B cell (primary cell): Measurements from ENCODE around the gene ZDHHC14. TPM values are rescaled to one million over a fixed set of nuclear protein-coding genes. Genes with fewer than 3 reads are reported as not detected.
A peak's percentile ranks its signal among the peaks of the same experiment; 100 is the strongest.

Experiments
- ATAC-seq: fragments of 200-7000 bp; cut with Tn5 transposase; one replicate; pipeline ENCODE4 v1.10.0; 2021; ENCODE audit warnings: low read depth, mild to moderate bottlenecking, moderate number of reproducible peaks, moderate library complexity
- CTCF ChIA-PET: fragments of 350-600 bp; sonication (Branson Sonifier 250); formaldehyde crosslinking; loops from one replicate; lab custom pipeline; 2021; ENCODE audit warnings: antibody characterized with exemption, inconsistent platforms; lab: Charles Lee
- POLR2A ChIA-PET: fragments of 350-600 bp; sonication (Branson Sonifier 250); formaldehyde crosslinking; loops from one replicate; lab custom pipeline; 2021; ENCODE audit warnings: antibody characterized with exemption; lab: Charles Lee
- DNase-seq: peaks from one replicate; pipeline ENCODE4 v3.0.0; 2013
- H2AFZ ChIP-seq: 2 replicates; pipeline ENCODE4 v1.6.1; 2012; ENCODE audit warnings: mild to moderate bottlenecking, low read depth, low read length; ENCODE audit not compliant: insufficient read depth, poor library complexity, severe bottlenecking
- H3K27ac ChIP-seq, 2 donors: 1 replicate in 1 of 2; 2 replicates in 1 of 2; pipeline ENCODE4 v1.5.1; 2012 to 2013; ENCODE audit warnings: low read length in 2 of 2, mild to moderate bottlenecking in 2 of 2, moderate library complexity in 1 of 2
- H3K27me3 ChIP-seq, 4 experiments: fragments of 200-600 bp in 1 of 4; sonication (generic) in 1 of 4; replicated peaks in 1 of 4; 1 replicate in 2 of 4; 2 replicates in 2 of 4; pipeline versions ENCODE4 v1.6.1 to v1.7.0; 2013 to 2016; ENCODE audit warnings: low read length in 3 of 4, mild to moderate bottlenecking in 2 of 4, mixed read lengths in 1 of 4, moderate library complexity in 1 of 4; ENCODE audit not compliant: insufficient read depth in 4 of 4, control insufficient read depth in 3 of 4; ENCODE audit errors: control extremely low read depth in 1 of 4
- H3K36me3 ChIP-seq, 2 experiments: replicated peaks in 1 of 2; 1 replicate in 1 of 2; 2 replicates in 1 of 2; pipeline versions ENCODE4 v1.6.1 to v1.7.1; 2013; ENCODE audit warnings: low read length in 1 of 2; ENCODE audit not compliant: insufficient read depth in 2 of 2, control insufficient read depth in 1 of 2; ENCODE audit errors: control extremely low read depth in 1 of 2, extremely low read depth in 1 of 2
- H3K4me1 ChIP-seq, 2 donors: fragments of 200-600 bp in 1 of 2; sonication (generic) in 1 of 2; 1 replicate in 1 of 2; 2 replicates in 1 of 2; pipeline versions ENCODE4 v1.5.1 to v1.6.1; 2013 to 2017; ENCODE audit warnings: low read length in 2 of 2; ENCODE audit not compliant: control insufficient read depth in 2 of 2, insufficient read depth in 2 of 2
- H3K4me2 ChIP-seq: replicated peaks from 2 replicates; pipeline ENCODE3; 2012; ENCODE audit warnings: mild to moderate bottlenecking, low read depth, low read length; ENCODE audit not compliant: poor library complexity, severe bottlenecking
- H3K4me3 ChIP-seq, 5 experiments: fragments of 200-600 bp in 1 of 5; sonication (generic) in 1 of 5; 1 replicate in 3 of 5; 2 replicates in 2 of 5; pipeline versions ENCODE4 v1.5.1 to v1.7.0; 2011 to 2016; ENCODE audit warnings: low read length in 4 of 5, mild to moderate bottlenecking in 4 of 5, low read depth in 2 of 5, control low read depth in 1 of 5, moderate library complexity in 1 of 5; ENCODE audit not compliant: insufficient read depth in 1 of 5; ENCODE audit errors: control extremely low read depth in 1 of 5, extremely low read depth in 1 of 5
- H3K79me2 ChIP-seq: fragments of 200-600 bp; sonication (generic); one replicate; pipeline ENCODE4 v1.6.0; 2016; ENCODE audit warnings: low read length; ENCODE audit not compliant: control insufficient read depth, insufficient read depth
- H3K9ac ChIP-seq: fragments of 200-600 bp; sonication (generic); 2 replicates; pipeline ENCODE4 v1.6.1; 2017; ENCODE audit warnings: mild to moderate bottlenecking, low read length, moderate library complexity
- H3K9me3 ChIP-seq, 3 donors: one replicate each; pipeline versions ENCODE4 v1.6.1 to v1.7.1; 2013; ENCODE audit warnings: low read length in 2 of 3; ENCODE audit not compliant: control insufficient read depth in 2 of 3, insufficient read depth in 1 of 3; ENCODE audit errors: control extremely low read depth in 1 of 3
- H4K20me1 ChIP-seq: 2 replicates; pipeline ENCODE4 v1.6.0; 2012; ENCODE audit warnings: mild to moderate bottlenecking, low read length; ENCODE audit not compliant: insufficient read depth, control insufficient read depth, poor library complexity, severe bottlenecking
- H3K27ac Mint-ChIP-seq: one replicate; pipeline ENCODE4 v1.8.0; 2021; ENCODE audit warnings: mixed read lengths
- H3K27me3 Mint-ChIP-seq: one replicate; pipeline ENCODE4 v1.8.0; 2021; ENCODE audit warnings: mixed read lengths
- H3K4me1 Mint-ChIP-seq: one replicate; pipeline ENCODE4 v1.8.0; 2021; ENCODE audit warnings: mixed read lengths
- H3K4me3 Mint-ChIP-seq: one replicate; pipeline ENCODE4 v1.8.0; 2021; ENCODE audit warnings: mixed read lengths
- H3K9me3 Mint-ChIP-seq: one replicate; pipeline ENCODE4 v1.8.0; 2022; ENCODE audit warnings: mixed read lengths; ENCODE audit not compliant: insufficient read depth
- EZH2 ChIP-seq: IDR thresholded peaks from 2 replicates; pipeline ENCODE4 v1.6.1; 2012; ENCODE audit warnings: borderline replicate concordance, low read depth, mild to moderate bottlenecking, moderate library complexity, low read length; ENCODE audit not compliant: insufficient read depth, poor library complexity, severe bottlenecking
- WGBS: methylation state at CpG from one replicate; pipeline ENCODE4 v1.1.5; 2013; ENCODE audit warnings: missing lambda C conversion rate; ENCODE audit not compliant: insufficient coverage; 5-methylcytosine and 5-hydroxymethylcytosine counted together
- intact Hi-C: fragments of 100-400 bp; cut with micrococcal nuclease; formaldehyde crosslinking; loops from one replicate; pipeline ENCODE4 v1.10.0; 2022
- polyA plus RNA-seq: library from polyadenylated mRNA; depleted of rRNA; stranded (reverse); fragments of >200 nt; gene quantifications from 2 replicates; pipeline ENCODE4 v1.2.3, GENCODE V29; 2012
- total RNA-seq, 2 donors: library from RNA; stranded (reverse); fragments of 120-200 nt in 1 of 2; gene quantifications; 1 replicate in 1 of 2; 2 replicates in 1 of 2; pipeline versions ENCODE4 v1.2.3 to v1.2.4, GENCODE V29; 2013 to 2022
- TF ChIP-seq, protein P1 (sequence below): fragments of 200-600 bp; IDR thresholded peaks from one replicate; pipeline ENCODE4 v1.8.0; 2022; ENCODE audit warnings: antibody characterized with exemption, mild to moderate bottlenecking

ZDHHC14 gene
- total and polyA plus RNA-seq, 2 donors (not counting 1 experiment from before 2014, with no cell fraction given): 8.8 to 50.4 TPM

- no peaks in the 10 kb centered on the region for H3K9me3 Mint-ChIP-seq
- intact Hi-C loops: no loop called here
- peak overlapping the region; percentile 1 for H3K4me3 Mint-ChIP-seq
- H3K27me3 Mint-ChIP-seq: no peaks in the 10 kb centered on the region
- no peaks in the 10 kb centered on the region for H4K20me1 ChIP-seq
- H3K79me2 ChIP-seq: peaks cover 6% of the 10 kb centered on the region
- H3K27ac ChIP-seq: no peak overlapping the region
- DNase-seq: no peak
- no peak overlapping the region for H2AFZ ChIP-seq
- H3K36me3 ChIP-seq: peaks cover 0 to 3% of the 10 kb centered on the region in 2 experiments
- no peaks in the 10 kb centered on the region for H3K27me3 ChIP-seq
- peaks cover 78% of the 10 kb centered on the region for H3K4me1 Mint-ChIP-seq
- no peak overlapping the region for H3K4me3 ChIP-seq
- ATAC-seq: no peak
- H3K9me3 ChIP-seq: no peaks in the 10 kb centered on the region
- peaks cover 46 to 73% of the 10 kb centered on the region in 2 donors for H3K4me1 ChIP-seq
- H3K4me2 ChIP-seq: no peak overlapping the region
- 100% methylated on average over 3 of the region's 3 CpGs for WGBS
- TF ChIP-seq, protein P1, sequence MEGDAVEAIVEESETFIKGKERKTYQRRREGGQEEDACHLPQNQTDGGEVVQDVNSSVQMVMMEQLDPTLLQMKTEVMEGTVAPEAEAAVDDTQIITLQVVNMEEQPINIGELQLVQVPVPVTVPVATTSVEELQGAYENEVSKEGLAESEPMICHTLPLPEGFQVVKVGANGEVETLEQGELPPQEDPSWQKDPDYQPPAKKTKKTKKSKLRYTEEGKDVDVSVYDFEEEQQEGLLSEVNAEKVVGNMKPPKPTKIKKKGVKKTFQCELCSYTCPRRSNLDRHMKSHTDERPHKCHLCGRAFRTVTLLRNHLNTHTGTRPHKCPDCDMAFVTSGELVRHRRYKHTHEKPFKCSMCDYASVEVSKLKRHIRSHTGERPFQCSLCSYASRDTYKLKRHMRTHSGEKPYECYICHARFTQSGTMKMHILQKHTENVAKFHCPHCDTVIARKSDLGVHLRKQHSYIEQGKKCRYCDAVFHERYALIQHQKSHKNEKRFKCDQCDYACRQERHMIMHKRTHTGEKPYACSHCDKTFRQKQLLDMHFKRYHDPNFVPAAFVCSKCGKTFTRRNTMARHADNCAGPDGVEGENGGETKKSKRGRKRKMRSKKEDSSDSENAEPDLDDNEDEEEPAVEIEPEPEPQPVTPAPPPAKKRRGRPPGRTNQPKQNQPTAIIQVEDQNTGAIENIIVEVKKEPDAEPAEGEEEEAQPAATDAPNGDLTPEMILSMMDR: no peak
- TF ChIP-seq EZH2: no peak
- ChIA-PET POLR2A (no interaction called here), CTCF (no interaction called here)
- peak overlapping the region; percentile 80 for H3K27ac Mint-ChIP-seq
- H3K9ac ChIP-seq: no peak overlapping the region
These were observed 228.6 kb downstream of the ZDHHC14 start for GRCh38 chr6:157609556-157609955.

DNA sequence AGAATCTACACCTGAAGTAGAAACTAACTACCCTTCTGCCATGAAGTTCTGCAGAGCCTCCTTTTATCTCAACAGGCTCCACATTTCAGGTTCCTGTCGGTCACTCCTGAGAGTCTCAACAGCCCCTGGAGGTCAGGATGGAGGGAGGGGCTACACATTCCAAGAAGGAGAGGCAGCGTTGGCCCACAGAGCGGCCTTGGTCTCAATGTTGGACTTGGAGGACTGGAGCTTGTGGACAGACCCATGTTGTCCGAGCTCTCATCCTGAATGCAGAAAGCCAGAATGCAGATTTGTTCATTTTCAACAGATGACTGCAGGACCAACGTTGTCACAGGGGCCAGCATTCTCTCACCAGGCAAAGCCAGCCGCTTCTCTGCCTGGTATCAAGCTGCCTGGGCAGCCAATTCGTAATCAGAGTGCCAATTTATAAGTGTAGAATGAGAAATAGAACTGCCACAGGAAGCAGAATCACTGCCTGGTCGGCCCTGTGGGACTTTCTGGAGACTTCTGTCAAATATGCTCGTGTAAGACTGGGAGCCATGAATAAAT lies 229.5 kb downstream of the ZDHHC14 start:
- peaks cover 0 to 3% of the 10 kb centered on the region in 2 experiments for H3K36me3 ChIP-seq
- no peaks in the 10 kb centered on the region for H3K9me3 Mint-ChIP-seq
- POLR2A ChIA-PET: no interaction called here
- no peak overlapping the region for H3K4me3 ChIP-seq
- peak overlapping the region; percentile 32 for H3K27ac Mint-ChIP-seq
- H3K4me3 Mint-ChIP-seq: no peak overlapping the region
- no peak overlapping the region for H3K4me2 ChIP-seq
- peaks cover 6% of the 10 kb centered on the region for H3K79me2 ChIP-seq
- DNase-seq (no peak), ATAC-seq (no peak)
- H3K27ac ChIP-seq: no peak overlapping the region
- CTCF ChIA-PET: interaction anchor here (1.3 kb wide), 1 partner anchor 295 kb away, joined by 5 read pairs; no protein-coding TSS in a partner anchor
- no peak overlapping the region for H2AFZ ChIP-seq
- H3K9ac ChIP-seq: no peak overlapping the region
- WGBS: 83% methylated on average over 8 of the region's 9 CpGs
- H3K4me1 ChIP-seq: peaks cover 56 to 83% of the 10 kb centered on the region in 2 donors
- H3K27me3 ChIP-seq: no peaks in the 10 kb centered on the region
- H3K9me3 ChIP-seq: no peaks in the 10 kb centered on the region
- H3K4me1 Mint-ChIP-seq: peaks cover 82% of the 10 kb centered on the region
- no peaks in the 10 kb centered on the region for H3K27me3 Mint-ChIP-seq
- intact Hi-C loops: no loop called here
- H4K20me1 ChIP-seq: no peaks in the 10 kb centered on the region
- no peak for TF ChIP-seq EZH2
- TF ChIP-seq, protein P1: no peak
